PC-3 (cell line): ENCODE results near the gene FFAR1.

Experiments
- EZH2 ChIP-seq: fragments of 300-600 bp; sonication (generic); IDR thresholded peaks from one replicate; pipeline ENCODE4 v1.6.1; 2017; ENCODE audit warnings: antibody characterized with exemption, mild to moderate bottlenecking, low read length; ENCODE audit not compliant: unreplicated experiment
- EZH2phosphoT487 ChIP-seq: fragments of 300-600 bp; sonication (generic); IDR thresholded peaks from 2 replicates; pipeline ENCODE4 v1.6.1; 2018; ENCODE audit warnings: mild to moderate bottlenecking, antibody characterized with exemption, low read length, borderline replicate concordance
- TF ChIP-seq, protein P1 (sequence below): fragments of 300-600 bp; sonication (generic); conservative IDR thresholded peaks from 2 replicates; pipeline ENCODE4 v1.5.1; 2017; ENCODE audit warnings: antibody characterized with exemption, low read depth, mild to moderate bottlenecking, low read length

DNA sequence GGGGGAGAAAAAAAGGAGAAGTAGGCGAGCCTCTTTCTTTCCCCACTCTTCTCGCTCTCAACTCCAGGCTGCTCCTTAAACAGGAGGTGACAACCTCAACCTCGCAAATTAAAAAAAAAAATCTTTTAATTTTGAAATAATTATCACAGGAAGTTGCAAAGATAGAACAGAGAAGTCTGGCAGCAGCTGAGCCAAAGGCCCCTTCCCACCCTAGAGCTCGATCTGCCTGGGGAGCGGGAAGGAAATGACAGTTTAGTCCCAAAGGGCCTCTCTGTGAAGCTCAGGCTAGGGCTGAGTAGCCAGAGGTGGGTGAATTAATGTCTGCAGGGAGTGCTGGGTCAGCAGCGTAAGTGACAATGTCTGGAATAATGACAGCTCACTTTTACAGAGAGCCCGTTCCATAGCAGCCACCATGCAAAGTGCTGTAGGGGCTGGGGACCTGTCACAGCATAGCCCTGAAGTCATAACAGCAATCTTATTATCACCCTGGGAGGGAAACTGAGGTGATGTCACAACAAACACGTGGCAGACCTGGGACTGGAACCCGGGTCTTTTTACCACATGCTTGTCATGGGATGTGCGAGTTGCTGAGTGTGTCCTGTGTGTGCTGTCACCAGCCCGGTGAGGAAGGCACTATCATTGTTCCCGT is 27.5 kb upstream of the FFAR1 start:
- TF ChIP-seq, protein P1, sequence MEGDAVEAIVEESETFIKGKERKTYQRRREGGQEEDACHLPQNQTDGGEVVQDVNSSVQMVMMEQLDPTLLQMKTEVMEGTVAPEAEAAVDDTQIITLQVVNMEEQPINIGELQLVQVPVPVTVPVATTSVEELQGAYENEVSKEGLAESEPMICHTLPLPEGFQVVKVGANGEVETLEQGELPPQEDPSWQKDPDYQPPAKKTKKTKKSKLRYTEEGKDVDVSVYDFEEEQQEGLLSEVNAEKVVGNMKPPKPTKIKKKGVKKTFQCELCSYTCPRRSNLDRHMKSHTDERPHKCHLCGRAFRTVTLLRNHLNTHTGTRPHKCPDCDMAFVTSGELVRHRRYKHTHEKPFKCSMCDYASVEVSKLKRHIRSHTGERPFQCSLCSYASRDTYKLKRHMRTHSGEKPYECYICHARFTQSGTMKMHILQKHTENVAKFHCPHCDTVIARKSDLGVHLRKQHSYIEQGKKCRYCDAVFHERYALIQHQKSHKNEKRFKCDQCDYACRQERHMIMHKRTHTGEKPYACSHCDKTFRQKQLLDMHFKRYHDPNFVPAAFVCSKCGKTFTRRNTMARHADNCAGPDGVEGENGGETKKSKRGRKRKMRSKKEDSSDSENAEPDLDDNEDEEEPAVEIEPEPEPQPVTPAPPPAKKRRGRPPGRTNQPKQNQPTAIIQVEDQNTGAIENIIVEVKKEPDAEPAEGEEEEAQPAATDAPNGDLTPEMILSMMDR: no peak
- TF ChIP-seq EZH2 (no peak), EZH2phosphoT487 (no peak)
